ENCODE data around the gene BMP7.

The BMP7 gene

DNA sequence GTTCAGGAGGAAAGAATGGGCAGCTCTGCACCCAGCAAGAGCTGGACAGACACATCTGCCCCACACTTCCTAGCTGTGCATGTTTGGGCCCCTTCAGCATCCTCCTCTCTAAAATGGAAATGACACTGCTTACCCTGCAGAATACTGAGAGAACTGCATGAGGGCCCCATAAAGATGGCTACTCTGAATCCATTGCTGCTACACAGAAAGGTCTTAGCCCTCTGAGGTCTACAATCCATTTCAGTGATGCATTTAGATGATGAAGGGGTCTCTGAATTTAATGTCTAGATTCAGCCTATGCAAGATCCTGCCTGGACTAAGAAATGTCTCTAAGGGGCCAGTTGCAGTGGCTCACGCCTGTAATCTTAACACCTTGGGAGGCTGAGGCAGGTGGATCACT is 11.3 kb downstream of the BMP7 start:
- H3K4me3 ChIP-seq (ENCODE audit: low read depth in 1 of 2, low read length in 1 of 2) = no peak overlapping the region
- no peaks in the 10 kb centered on the region for H3K36me3 ChIP-seq
- H3K27ac ChIP-seq = no peak overlapping the region
- no peaks in the 10 kb centered on the region for H3K4me1 ChIP-seq (ENCODE audit: control insufficient read depth in 1 of 2, insufficient read depth in 1 of 2, low read depth in 1 of 2, low read length in 1 of 2)
- TF ChIP-seq, protein P1, sequence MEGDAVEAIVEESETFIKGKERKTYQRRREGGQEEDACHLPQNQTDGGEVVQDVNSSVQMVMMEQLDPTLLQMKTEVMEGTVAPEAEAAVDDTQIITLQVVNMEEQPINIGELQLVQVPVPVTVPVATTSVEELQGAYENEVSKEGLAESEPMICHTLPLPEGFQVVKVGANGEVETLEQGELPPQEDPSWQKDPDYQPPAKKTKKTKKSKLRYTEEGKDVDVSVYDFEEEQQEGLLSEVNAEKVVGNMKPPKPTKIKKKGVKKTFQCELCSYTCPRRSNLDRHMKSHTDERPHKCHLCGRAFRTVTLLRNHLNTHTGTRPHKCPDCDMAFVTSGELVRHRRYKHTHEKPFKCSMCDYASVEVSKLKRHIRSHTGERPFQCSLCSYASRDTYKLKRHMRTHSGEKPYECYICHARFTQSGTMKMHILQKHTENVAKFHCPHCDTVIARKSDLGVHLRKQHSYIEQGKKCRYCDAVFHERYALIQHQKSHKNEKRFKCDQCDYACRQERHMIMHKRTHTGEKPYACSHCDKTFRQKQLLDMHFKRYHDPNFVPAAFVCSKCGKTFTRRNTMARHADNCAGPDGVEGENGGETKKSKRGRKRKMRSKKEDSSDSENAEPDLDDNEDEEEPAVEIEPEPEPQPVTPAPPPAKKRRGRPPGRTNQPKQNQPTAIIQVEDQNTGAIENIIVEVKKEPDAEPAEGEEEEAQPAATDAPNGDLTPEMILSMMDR (IDR thresholded peaks at IDR 0.05) = no peak
- H3K27me3 ChIP-seq = peaks cover 86% of the 10 kb centered on the region
- no peaks in the 10 kb centered on the region for H3K9me3 ChIP-seq

DNA sequence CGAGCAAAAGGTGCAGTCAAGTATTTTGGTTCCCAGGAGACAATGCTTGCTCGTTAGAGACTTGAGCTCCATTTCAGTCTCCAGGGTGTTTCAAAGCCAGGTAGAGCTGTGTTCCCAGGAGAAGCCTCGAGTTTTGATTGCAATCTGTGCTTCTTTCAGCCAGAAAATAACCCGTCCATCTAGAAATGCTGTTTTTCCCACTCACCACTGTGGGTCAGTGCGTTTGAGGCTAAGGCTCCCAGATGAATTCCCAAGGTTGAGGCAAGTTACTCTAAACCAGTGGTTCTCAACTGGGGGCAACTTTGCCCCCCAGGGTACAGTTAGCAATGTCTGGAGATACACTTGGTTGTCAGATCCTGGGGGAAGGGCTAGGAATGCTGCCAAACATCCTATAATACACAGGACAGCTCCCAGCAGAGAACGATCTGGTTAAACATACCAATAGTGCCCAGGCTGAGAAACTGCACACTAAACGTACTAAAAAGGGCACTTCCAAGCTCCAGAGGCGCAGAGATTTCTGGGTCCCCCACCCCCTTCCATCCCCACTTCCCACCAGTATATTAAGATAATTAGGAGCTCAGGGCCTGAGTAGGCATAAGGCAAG is 13.8 kb downstream of the BMP7 start:
- Histone ChIP-seq H3K4me3 (ENCODE audit: low read depth in 1 of 2, low read length in 1 of 2) (no peak overlapping the region), H3K27me3 (peaks cover 80% of the 10 kb centered on the region), H3K4me1 (ENCODE audit: control insufficient read depth in 1 of 2, insufficient read depth in 1 of 2, low read depth in 1 of 2, low read length in 1 of 2) (no peaks in the 10 kb centered on the region)

DNA sequence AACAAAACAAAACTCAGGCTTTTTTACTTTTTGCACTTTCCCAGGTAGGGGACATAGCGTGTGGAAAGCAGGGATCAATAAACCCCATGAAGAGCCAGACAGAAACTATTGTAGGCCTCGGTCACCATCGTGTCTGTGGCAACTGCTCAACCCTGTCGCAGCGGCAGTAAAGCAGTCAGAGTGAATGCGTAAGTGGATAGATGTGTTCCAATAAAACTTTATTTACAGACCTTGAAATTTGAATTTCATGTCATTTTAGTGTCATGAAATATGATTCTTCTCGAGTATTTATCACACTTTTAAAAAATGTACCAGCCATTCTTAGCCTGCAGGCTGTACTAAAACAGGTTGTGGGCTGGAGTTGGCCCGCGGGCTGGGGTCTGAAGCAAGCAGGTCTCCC is 14.5 kb downstream of the BMP7 start:
- Histone ChIP-seq H3K36me3 (no peaks in the 10 kb centered on the region), H3K27me3 (peaks cover 82% of the 10 kb centered on the region), H3K9me3 (no peaks in the 10 kb centered on the region), H3K4me3 (ENCODE audit: low read depth in 1 of 2, low read length in 1 of 2) (no peak overlapping the region), H3K4me1 (ENCODE audit: control insufficient read depth in 1 of 2, insufficient read depth in 1 of 2, low read depth in 1 of 2, low read length in 1 of 2) (no peaks in the 10 kb centered on the region), H3K27ac (no peak overlapping the region)
- TF ChIP-seq, protein P1 (IDR thresholded peaks at IDR 0.05) = no peak

More for the DNA sequence above, 13.8 kb downstream of the BMP7 start:
- TF ChIP-seq, protein P1 (IDR thresholded peaks at IDR 0.05) = no peak
- no peaks in the 10 kb centered on the region for H3K9me3 ChIP-seq
- no peak overlapping the region for H3K27ac ChIP-seq
- no peaks in the 10 kb centered on the region for H3K36me3 ChIP-seq

DNA sequence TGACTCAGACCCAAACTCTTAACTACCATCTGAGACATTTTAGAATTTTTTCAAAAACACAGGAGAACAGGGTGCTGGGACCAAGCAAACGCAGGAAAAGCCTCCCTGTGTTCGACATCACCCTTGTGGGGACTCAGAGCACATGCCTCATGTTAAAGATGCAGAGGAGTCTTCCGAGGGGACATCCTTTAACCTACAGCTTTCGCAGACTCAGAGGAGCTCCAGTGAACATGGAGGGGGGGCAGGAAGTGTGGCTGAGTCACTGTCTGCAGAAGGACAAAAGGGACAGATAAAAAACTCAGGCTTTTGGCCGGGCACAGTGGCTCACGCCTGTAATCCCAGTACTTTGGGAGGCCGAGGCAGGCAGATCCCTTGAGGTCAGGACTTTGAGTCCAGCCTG is 15.1 kb downstream of the BMP7 start:
- Histone ChIP-seq H3K9me3 (no peaks in the 10 kb centered on the region), H3K36me3 (no peaks in the 10 kb centered on the region), H3K4me1 (ENCODE audit: control insufficient read depth in 1 of 2, insufficient read depth in 1 of 2, low read depth in 1 of 2, low read length in 1 of 2) (no peaks in the 10 kb centered on the region), H3K27me3 (peaks cover 78% of the 10 kb centered on the region), H3K4me3 (ENCODE audit: low read depth in 1 of 2, low read length in 1 of 2) (no peak overlapping the region), H3K27ac (no peak overlapping the region)
- TF ChIP-seq, protein P1 (IDR thresholded peaks at IDR 0.05) = no peak

DNA sequence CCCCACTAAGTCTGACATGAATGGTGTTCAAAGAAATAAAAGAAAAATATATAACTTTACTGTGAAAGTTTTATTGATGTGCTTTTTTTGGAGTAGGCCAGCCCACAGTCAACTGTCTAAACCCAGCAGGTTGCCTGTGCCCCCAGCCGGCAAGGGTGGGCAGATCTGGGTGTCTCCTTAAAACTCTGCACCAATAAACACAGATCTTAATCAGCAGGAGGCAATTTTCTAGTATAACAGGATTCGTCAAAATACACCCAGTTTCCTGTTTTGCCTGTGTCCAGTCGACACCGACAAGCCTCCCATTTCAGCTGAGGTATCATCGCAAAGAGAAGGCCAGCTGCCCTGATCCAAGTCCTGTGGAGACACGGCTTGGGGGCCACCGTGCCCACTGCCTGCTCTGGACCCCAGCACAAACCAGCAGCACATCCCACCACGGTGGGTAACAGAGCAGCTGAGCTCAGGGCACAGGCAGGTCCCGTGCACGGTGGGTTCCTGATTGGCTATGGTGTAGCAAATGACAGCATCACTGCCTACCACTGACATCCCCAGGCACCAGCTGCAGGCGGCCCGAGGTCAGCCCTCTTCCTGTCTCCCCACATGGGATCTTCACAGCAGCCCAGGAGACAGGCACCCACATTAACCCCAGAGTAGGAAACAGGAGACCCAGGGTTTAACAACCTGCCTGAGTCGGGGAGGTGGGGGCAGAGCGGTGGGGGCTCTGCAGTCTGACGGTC is 15.7 kb downstream of the BMP7 start:
- TF ChIP-seq, protein P1 (IDR thresholded peaks at IDR 0.05) = no peak
- H3K4me1 ChIP-seq (ENCODE audit: control insufficient read depth in 1 of 2, insufficient read depth in 1 of 2, low read depth in 1 of 2, low read length in 1 of 2) = no peaks in the 10 kb centered on the region
- no peak overlapping the region for H3K4me3 ChIP-seq (ENCODE audit: low read depth in 1 of 2, low read length in 1 of 2)
- H3K27me3 ChIP-seq = peaks cover 75% of the 10 kb centered on the region
- no peaks in the 10 kb centered on the region for H3K9me3 ChIP-seq
- H3K27ac ChIP-seq = no peak overlapping the region
- H3K36me3 ChIP-seq = no peaks in the 10 kb centered on the region

All from neutrophil (primary cell).